Nasal cavity respiratory epithelium epithelial cell of viscerocranial mucosa (primary cell): ENCODE measurements around the gene NXT2. TPM values are rescaled to one million over a fixed set of nuclear protein-coding genes. Genes with fewer than 3 reads are reported as not detected.

Source experiments
- total RNA-seq: library from RNA; depleted of rRNA; stranded (reverse); fragments of >200 nt; gene quantifications from 2 replicates; pipeline ENCODE4 v1.2.3, GENCODE V29; 2014

The NXT2 gene
- total RNA-seq, result 11.9 and 17.8 TPM in 2 replicates

DNA sequence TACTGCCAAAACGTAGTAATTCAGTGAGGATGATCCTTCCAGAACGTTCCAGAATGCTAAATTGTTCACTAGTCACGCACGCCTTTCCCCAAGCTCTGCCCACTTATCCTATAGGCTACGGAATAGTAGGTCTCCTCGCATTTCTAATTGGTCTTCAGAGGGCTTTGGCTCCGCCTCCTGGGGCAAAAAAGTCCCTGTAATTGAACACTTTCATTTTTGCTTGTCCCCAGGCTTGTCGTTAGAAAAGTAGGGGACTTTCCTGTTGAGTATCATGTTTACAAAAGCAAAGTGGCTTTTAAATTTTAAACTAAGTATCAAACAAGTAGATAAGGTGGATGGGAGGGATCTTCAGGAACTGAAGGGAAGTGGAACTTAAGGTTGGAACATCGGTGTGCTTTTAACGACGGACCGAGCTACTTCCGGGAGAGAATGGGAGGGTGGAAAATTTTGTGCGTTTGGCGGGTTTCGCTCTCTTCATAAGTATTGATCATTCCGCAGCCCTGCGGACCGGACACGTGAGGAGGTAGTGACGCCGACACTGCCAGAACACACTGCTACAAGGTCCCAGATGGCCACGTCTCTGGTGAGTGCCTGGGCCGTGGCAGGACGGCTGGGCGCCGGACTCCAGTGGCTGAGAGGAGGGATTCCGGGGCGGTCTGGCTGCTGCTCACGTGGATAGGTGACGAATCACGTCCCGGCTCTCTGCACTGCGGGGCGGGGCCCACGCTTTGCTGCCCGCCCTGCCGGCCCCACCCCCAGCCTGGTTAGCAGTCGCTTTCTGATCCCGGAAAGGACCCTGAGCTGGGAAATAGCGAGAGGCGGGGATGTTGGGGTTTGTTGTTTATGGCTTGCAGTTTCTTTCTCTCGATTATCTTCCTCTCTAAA is at the start of gene NXT2:
NXT2 (plus strand) TSS at position 406 of the 885 bp plus-strand sequence; CDS start at position 569, 163 bp downstream.

Other genes with a start within 250 kb of the NXT2 start
- not detected in 2 replicates for gene GUCY2F, start 54.8 kb upstream of the NXT2 start, total RNA-seq
- under 0.01 and 0.07 TPM in 2 replicates for gene KCNE5, start 88.3 kb downstream of the NXT2 start, total RNA-seq
- 66.3 and 84.8 TPM in 2 replicates for gene ACSL4, start 196.4 kb downstream of the NXT2 start, total RNA-seq